GM18858 (cell line): ENCODE results near the gene SPPL3.

Source experiments
- ATAC-seq: cut with Tn5 transposase; IDR thresholded peaks from one replicate; pipeline ENCODE4 v1.9.1; 2021; ENCODE audit not compliant: unreplicated experiment

SPPL3 gene

GRCh38 chr12:120879102-120879501, 25.1 kb downstream of the SPPL3 start:
- ATAC-seq = no peak

- no peak for ATAC-seq
These were observed 29.5 kb downstream of the SPPL3 start for GRCh38 chr12:120874547-120875245.

DNA sequence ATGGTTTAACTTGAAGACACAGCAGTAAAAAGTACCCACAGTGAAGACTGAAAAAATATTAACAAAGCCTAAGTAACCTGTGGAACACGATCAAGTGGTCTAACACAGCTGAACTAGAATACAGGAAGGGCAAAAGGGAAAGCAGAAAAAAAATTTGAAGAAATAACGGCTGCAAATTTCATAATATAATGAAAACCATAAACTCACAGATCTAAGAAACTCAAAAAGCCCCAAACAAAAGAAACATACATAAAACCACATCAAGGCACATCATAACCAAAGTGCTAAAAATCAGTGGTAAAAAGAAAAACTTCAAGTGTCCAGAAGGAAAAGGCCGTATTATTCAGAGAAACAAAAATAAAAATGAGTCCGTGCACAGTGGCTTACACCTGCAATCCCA, 30.9 kb downstream of the SPPL3 start:
- no peak for ATAC-seq

DNA sequence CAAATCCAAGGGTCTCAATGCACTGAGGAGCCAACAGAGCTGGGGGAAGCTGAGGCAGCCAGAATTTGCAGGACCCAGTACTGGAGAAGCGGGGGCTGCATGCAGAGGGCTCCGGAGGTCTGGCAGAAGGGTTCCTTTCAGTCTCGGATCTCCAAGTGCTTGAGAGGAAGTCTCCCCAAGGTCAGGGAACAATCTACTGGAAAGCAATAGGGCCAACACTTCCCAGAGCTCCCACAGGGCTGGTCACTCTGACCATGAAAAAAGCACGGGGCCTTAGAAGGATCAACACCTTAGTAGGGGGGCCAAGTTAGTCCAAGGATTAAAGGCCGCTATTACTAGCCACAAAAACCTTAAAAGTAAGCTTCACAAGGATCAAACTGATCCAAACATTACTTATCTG, 31.7 kb downstream of the SPPL3 start:
- ATAC-seq = no peak

DNA sequence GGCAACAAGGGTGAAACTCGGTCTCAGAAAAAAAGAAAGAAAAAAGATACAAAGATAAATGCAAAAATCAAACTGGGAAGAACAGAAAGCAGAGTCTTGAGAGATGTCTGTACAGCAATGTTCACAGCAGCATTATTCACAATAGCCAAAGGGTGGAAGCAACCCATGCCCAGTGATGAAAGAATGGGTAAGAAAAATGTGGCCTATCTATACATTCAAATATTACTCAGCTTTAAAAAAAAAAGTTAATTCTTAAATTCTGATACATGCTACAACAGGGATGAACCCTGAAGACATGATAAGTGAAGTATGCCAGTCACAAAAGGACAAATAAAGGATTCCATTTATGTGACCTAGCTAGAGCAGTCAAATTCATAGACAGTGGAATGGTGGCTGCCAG, 33.7 kb downstream of the SPPL3 start:
- ATAC-seq = no peak

DNA sequence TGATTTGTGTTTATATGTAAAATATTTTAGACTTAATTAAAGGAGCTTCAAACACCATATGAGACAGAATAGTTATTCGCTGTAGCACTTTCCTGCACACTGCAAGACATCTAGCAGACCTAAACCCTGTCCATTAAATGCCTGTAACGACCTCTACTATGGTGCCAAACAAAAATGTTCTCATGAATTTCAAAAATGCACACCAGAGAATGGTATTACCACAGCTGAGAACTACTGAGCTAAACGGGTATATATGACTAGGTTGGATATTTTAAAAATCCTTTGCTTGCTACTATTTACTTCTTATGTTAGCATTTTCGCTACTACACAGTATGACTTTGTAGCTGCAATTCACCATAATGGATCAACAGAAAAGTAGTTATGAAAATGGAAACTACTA, 34.8 kb downstream of the SPPL3 start:
- ATAC-seq = no peak

DNA sequence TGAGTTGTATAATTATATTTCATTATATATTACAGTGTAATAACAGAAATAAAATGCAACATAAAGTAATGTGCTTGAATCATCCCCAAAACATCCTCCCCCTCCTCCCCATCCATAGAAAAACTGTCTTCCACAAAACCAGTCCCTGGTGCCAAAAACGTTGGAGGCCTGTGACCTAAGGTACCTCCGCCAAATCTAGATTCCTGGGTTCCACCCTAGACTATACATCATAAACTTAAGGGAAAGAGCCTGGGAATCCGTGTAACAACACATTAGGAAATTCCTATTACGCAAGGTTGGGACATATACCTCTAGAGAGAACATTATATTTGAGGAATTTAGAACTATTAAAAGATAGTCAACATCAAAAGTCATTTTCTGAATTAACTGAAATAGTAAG, 38.0 kb downstream of the SPPL3 start:
- ATAC-seq = no peak

- no peak for ATAC-seq
These were observed 39.1 kb downstream of the SPPL3 start for GRCh38 chr12:120865098-120865497.

GRCh38 chr12:120862664-120863063, 41.5 kb downstream of the SPPL3 start:
- ATAC-seq = no peak

DNA sequence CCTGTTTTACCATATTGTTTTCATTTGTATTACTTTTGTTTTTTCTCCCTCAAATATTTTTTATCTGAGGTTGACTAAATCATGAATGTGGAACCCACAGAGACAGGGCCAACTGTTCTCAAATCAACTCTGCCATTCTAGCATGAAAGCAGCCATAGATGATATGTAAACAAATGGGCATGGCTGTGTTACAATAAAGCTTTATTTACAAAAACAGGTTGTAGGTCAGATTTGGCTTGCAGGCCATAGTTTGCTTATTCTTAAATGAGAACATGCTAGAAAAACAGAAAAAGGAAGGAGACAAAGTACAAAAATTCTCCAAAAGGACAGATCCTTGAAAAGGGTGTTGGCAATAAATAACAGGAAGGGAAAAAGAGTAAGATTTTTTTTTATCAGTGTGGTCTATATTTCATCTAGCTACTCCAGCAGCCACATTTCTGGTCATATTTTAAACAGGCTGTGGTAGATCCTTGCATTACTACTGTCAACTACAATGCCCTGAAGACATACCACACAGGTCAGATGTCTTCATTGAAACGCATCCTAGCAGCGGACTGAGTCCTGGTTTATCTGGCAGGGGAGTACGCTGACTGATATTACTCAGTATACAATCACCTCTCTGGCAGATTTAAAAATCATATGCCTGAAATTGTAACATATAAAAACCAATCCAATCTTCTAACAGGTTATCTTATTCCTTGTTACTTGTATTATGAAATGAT, 42.9 kb downstream of the SPPL3 start:
- ATAC-seq = no peak

DNA sequence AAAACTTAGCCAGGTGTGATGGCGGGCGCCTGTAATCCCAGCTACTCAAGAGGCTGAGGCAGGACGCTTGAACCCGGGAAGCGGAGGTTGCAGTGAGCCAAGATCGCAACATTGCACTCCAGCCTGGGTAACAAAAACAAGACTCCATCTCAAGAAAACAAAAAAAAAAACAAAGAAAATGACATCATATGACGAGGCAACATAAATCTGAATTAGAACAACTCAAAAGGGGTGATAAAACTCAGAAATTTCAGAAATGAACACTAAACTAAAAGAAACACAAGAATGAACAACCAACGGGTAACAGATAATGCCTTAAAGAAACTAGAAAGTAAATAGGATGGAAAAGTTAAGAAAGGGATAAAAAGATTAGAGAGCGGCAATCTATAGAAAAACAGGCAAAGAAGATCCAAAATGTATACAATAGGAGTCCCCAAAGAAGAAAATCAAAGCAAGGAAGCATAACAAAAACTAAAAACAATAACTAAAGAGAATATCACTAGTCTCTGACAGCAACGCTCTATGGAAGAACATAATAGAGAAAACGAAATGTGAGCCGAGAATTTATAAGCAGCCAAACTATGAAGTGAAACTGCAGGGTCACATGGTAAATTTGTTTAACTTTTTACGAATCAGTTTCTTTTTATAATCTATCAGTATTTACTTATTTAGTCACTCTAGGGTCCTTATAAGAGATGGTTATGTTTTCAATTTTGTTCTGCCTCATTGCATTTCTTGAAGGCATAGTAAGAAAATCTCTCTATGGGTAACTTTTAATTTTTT, 45.7 kb downstream of the SPPL3 start:
- ATAC-seq = no peak

GRCh38 chr12:120856980-120857379, 47.2 kb downstream of the SPPL3 start:
- no peak for ATAC-seq

DNA sequence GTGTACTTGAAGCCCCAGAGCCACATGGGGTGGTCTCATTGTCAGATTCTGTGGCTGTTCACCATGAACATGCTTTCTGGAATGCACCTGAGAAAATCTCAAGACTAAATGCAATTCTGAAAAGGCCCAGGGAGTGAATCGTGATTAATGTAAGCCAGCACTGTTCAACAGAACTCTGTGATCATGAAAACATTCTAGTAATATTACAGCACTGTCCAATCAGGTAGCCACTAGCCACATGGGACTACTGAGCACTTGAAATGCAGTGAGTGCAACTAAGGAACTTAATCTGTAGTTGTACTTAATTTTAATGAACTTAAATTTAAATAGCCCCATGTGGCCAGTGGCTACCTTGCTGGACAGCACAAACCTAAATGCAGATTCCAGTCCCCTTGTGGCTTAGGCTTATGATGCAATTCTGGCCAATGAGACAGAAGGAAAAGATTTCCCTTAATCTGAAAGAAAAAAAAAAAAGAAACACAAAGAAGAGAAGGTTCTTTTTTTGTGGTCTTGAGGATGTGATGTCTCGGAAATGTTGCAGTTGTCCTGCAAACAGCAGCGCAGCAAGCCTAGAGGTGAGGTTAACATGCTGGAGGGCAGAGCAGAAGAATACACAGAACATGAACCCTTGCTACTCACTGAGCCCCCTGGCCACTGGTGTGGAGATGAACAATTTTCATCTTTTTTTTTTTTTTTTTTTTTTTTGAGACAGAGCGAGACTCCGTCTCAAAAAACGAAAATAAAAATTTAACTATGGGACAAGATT, 48.2 kb downstream of the SPPL3 start:
- ATAC-seq = no peak

- ATAC-seq = no peak
These were observed 49.4 kb downstream of the SPPL3 start for GRCh38 chr12:120854804-120855203.

- ATAC-seq = no peak
These were observed 51.0 kb downstream of the SPPL3 start for GRCh38 chr12:120853188-120853587.

DNA sequence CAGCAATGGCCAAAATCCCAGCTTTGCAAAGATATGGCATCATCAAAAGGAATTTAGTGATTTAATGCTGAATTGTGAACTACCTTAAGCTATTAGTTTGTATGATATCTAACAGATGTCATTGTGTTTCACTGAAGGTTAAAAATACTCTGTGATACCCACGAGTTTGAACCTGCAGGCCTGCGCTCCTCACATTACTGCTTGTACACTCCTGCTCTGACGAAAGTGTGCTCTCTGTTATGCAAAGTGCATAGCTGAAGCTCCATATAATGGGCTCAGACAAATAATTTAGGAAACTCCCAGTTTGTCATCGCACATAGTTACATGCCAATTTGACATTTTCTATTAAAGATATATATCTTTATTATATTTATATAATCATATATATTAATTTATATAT, 52.2 kb downstream of the SPPL3 start:
- no peak for ATAC-seq

- ATAC-seq = peak; percentile 35
These were observed 52.7 kb downstream of the SPPL3 start for GRCh38 chr12:120851444-120851843.

- no peak for ATAC-seq
These were observed 54.4 kb downstream of the SPPL3 start for GRCh38 chr12:120849765-120850164.

GRCh38 chr12:120847814-120848213, 56.3 kb downstream of the SPPL3 start:
- ATAC-seq = peak; percentile 69

DNA sequence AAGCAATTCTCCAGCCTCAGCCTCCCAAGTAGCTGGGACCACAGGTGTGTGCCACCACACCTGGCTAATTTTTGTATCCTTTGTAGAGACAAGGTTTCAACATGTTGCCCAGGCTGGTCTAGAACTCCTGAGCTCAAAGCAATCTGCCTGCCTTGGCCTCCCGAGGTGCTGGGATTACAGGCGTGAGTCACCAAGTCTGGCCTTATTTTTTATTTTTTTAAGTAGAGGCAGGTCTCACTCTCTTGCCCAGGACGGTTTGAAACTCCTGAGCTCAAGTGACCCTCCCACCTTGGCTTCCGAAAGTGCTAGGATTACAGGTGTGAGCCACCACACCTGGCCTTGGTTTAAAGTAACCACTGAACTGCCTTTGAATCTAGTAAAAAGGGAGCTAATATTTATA, 56.8 kb downstream of the SPPL3 start:
- ATAC-seq = no peak

GRCh38 chr12:120846721-120847120, 57.4 kb downstream of the SPPL3 start:
- no peak for ATAC-seq
